HCT116 (cell line): ENCODE results near the gene NEK5. TPM values are rescaled to one million over a fixed set of nuclear protein-coding genes. Genes with fewer than 3 reads are reported as not detected.

Source experiments
- ATAC-seq: fragments of 200-7000 bp; cut with Tn5 transposase; 2 replicates; pipeline ENCODE4 v1.9.1; 2020; ENCODE audit warnings: mild to moderate bottlenecking, moderate library complexity
- BruUV-seq: library from RNA; stranded (reverse); fragments of 400-500 nt; replicated peaks from 2 replicates; lab custom pipeline; 2021; lab: Mats Ljungman, UMichigan
- CTCF ChIA-PET: fragments of 300-600 bp; sonication (Branson Sonifier 250); formaldehyde crosslinking; loops from one replicate; lab custom pipeline; 2021; ENCODE audit warnings: antibody characterized with exemption; lab: Charles Lee
- POLR2A ChIA-PET: fragments of 300-600, 350-600 bp; sonication (Branson Sonifier 250); formaldehyde crosslinking; loops from one replicate; lab custom pipeline; 2021; ENCODE audit warnings: antibody characterized with exemption; lab: Charles Lee
- RAD21 ChIA-PET, 2 experiments: fragments of 300-600 bp; sonication (Branson Sonifier 250); formaldehyde crosslinking; loops; one replicate each; lab custom pipeline; 2023; ENCODE audit warnings: low total read pairs in 2 of 2; ENCODE audit not compliant: uncharacterized antibody in 2 of 2, unreplicated experiment in 2 of 2, low non-redundant PET in 1 of 2; lab: Charles Lee
- DNase-seq: peaks from one replicate; pipeline ENCODE4 v3.0.0-alpha.2; 2010; ENCODE audit warnings: low read depth, low spot score
- H2AFZ ChIP-seq: fragments of 200-600 bp; shearing (Covaris generic), sonication (generic); 2 replicates; pipeline ENCODE4 v1.6.1; 2017; ENCODE audit warnings: low read depth, mixed run types, mixed read lengths, antibody characterized with exemption, low read length; ENCODE audit not compliant: poor library complexity, severe bottlenecking
- H3K27ac ChIP-seq: 2 replicates; pipeline ENCODE4 v1.5.1; 2012; ENCODE audit warnings: low read depth, low read length
- H3K27me3 ChIP-seq: fragments of 200-600 bp; sonication (generic); 2 replicates; pipeline ENCODE4 v1.6.1; 2016; ENCODE audit warnings: mixed run types, low read length, mixed read lengths; ENCODE audit not compliant: insufficient read depth
- H3K36me3 ChIP-seq, 2 experiments: fragments of 200-500 bp in 1 of 2; fragments of 200-600 bp in 1 of 2; sonication (Bioruptor generic) in 1 of 2; sonication (generic) in 1 of 2; 2 replicates each; pipeline versions ENCODE4 v1.5.1 to v1.6.1; 2014 to 2016; ENCODE audit warnings: low read length in 2 of 2, inconsistent platforms in 1 of 2, mixed read lengths in 1 of 2, mixed run types in 1 of 2; ENCODE audit not compliant: insufficient read depth in 2 of 2, control insufficient read depth in 1 of 2
- H3K4me1 ChIP-seq, 2 experiments: fragments of 200-600 bp in 1 of 2; sonication (generic) in 1 of 2; 2 replicates each; pipeline versions ENCODE4 v1.5.1 to v1.6.1; 2012 to 2017; ENCODE audit warnings: low read length in 2 of 2, inconsistent platforms in 1 of 2, mild to moderate bottlenecking in 1 of 2, mixed read lengths in 1 of 2, mixed run types in 1 of 2, moderate library complexity in 1 of 2; ENCODE audit not compliant: insufficient read depth in 2 of 2, control insufficient read depth in 1 of 2
- H3K4me2 ChIP-seq: fragments of 200-600 bp; sonication (generic); 2 replicates; pipeline ENCODE4 v1.6.1; 2017; ENCODE audit warnings: mixed run types, low read length, mixed read lengths
- H3K4me3 ChIP-seq, 2 experiments: fragments of 200-600 bp in 1 of 2; sonication (generic) in 1 of 2; replicated peaks in 1 of 2; 2 replicates each; pipeline ENCODE4 v1.5.1; 2011 to 2016; ENCODE audit warnings: low read length in 2 of 2, control low read depth in 1 of 2, low read depth in 1 of 2, mild to moderate bottlenecking in 1 of 2, mixed read lengths in 1 of 2, mixed run types in 1 of 2
- H3K79me2 ChIP-seq: fragments of 200-600 bp; sonication (generic); 2 replicates; pipeline ENCODE4 v1.6.1; 2017; ENCODE audit warnings: mild to moderate bottlenecking, mixed run types, low read length, moderate library complexity, mixed read lengths; ENCODE audit not compliant: insufficient read depth
- H3K9ac ChIP-seq: fragments of 200-600 bp; sonication (generic); 2 replicates; pipeline ENCODE4 v1.6.1; 2016; ENCODE audit warnings: low read length, mixed read lengths
- H3K9me2 ChIP-seq: fragments of 200-600 bp; sonication (generic), shearing (Covaris generic); 2 replicates; pipeline ENCODE4 v1.6.1; 2017; ENCODE audit warnings: mixed run types, mild to moderate bottlenecking, moderate library complexity; ENCODE audit not compliant: insufficient read depth
- H3K9me3 ChIP-seq, 2 experiments: fragments of 200-500 bp in 1 of 2; fragments of 200-600 bp in 1 of 2; sonication (Bioruptor generic) in 1 of 2; sonication (generic) in 1 of 2; 2 replicates each; pipeline ENCODE4 v1.6.1; 2014 to 2017; ENCODE audit warnings: low read length in 2 of 2, mixed read lengths in 2 of 2, inconsistent platforms in 1 of 2, low read depth in 1 of 2, mild to moderate bottlenecking in 1 of 2, mixed run types in 1 of 2, moderate library complexity in 1 of 2; ENCODE audit not compliant: control insufficient read depth in 1 of 2, insufficient read depth in 1 of 2
- H4K20me1 ChIP-seq: fragments of 200-600 bp; sonication (generic), shearing (Covaris generic); 2 replicates; pipeline ENCODE4 v1.6.1; 2017; ENCODE audit warnings: mixed run types, mild to moderate bottlenecking, moderate library complexity; ENCODE audit not compliant: insufficient read depth
- CEBPB ChIP-seq: IDR thresholded peaks from 2 replicates; pipeline ENCODE4 v1.6.1; 2012; ENCODE audit warnings: low read depth
- EGR1 ChIP-seq: IDR thresholded peaks from 2 replicates; pipeline ENCODE4 v1.6.1; 2012; ENCODE audit warnings: low read depth
- ELF1 ChIP-seq: IDR thresholded peaks from 2 replicates; pipeline ENCODE4 v1.6.1; 2012; ENCODE audit warnings: low read depth, borderline replicate concordance
- EZH2phosphoT487 ChIP-seq: fragments of 200-600 bp; IDR thresholded peaks from 2 replicates; pipeline ENCODE4 v1.6.1; 2018; ENCODE audit warnings: antibody characterized with exemption, borderline replicate concordance
- FOSL1 ChIP-seq: IDR thresholded peaks from 2 replicates; pipeline ENCODE4 v1.6.1; 2012; ENCODE audit warnings: low read depth
- SIN3A ChIP-seq: IDR thresholded peaks from 2 replicates; pipeline ENCODE4 v1.6.1; 2012; ENCODE audit warnings: low read depth
- SRF ChIP-seq: IDR thresholded peaks from 2 replicates; pipeline ENCODE4 v1.6.1; 2012; ENCODE audit warnings: low read depth
- TCF7L2 ChIP-seq: IDR thresholded peaks from 2 replicates; pipeline ENCODE4 v1.7.0; 2011; ENCODE audit warnings: borderline replicate concordance, inconsistent platforms; ENCODE audit not compliant: insufficient read depth, insufficient read length; ENCODE audit errors: extremely low read depth
- YY1 ChIP-seq: IDR thresholded peaks from 2 replicates; pipeline ENCODE4 v1.6.1; 2011; ENCODE audit warnings: low read length, low read depth, moderate library complexity, mild to moderate bottlenecking; ENCODE audit not compliant: insufficient replicate concordance; ENCODE audit errors: extremely low read depth
- intact Hi-C: fragments of 100-400 bp; cut with micrococcal nuclease; formaldehyde crosslinking; loops from 2 replicates; pipeline ENCODE4 v1.10.0; 2022
- total RNA-seq: library from RNA; stranded (reverse); gene quantifications from one replicate; pipeline ENCODE4 v1.2.1, GENCODE V29; 2021; ENCODE audit not compliant: unreplicated experiment
- TF ChIP-seq, protein P1 (sequence below), 3 experiments: fragments of 200-600 bp in 1 of 3; sonication (generic) in 1 of 3; IDR thresholded peaks in 2 of 3; conservative IDR thresholded peaks in 1 of 3; 2 replicates each; pipeline ENCODE4 v1.5.1; 2012 to 2017; ENCODE audit warnings: low read depth in 2 of 3, low read length in 2 of 3, antibody characterized with exemption in 1 of 3, borderline replicate concordance in 1 of 3, control low read depth in 1 of 3, mild to moderate bottlenecking in 1 of 3, mixed read lengths in 1 of 3, mixed run types in 1 of 3, moderate library complexity in 1 of 3; ENCODE audit not compliant: insufficient read depth in 1 of 3
- TF ChIP-seq, protein P2 (sequence below): IDR thresholded peaks from 2 replicates; pipeline ENCODE4 v1.6.1; 2012

The NEK5 gene
- total RNA-seq, 1 experiment from 2014 or later = 1.5 TPM

DNA sequence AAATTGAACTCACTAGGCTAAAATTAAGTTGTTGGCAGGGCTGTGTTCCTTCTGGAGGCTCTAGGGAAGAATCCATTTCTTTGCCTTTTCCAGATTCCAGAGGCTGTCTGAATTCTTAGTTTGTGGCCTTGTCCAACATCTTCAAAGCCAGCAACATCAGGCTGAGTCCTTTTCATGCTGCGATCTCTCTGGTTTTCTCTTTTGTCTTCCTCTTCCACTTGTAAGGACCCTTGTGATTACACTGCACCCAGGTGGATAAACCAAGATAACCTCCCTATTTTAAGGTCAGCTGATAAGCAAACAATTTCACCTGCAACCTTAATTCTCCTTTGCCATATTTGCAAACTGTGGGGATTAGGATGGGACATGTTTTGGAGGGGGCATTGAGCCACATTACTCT is 92.8 kb downstream of the NEK5 start (continued):
- TF ChIP-seq, protein P1, sequence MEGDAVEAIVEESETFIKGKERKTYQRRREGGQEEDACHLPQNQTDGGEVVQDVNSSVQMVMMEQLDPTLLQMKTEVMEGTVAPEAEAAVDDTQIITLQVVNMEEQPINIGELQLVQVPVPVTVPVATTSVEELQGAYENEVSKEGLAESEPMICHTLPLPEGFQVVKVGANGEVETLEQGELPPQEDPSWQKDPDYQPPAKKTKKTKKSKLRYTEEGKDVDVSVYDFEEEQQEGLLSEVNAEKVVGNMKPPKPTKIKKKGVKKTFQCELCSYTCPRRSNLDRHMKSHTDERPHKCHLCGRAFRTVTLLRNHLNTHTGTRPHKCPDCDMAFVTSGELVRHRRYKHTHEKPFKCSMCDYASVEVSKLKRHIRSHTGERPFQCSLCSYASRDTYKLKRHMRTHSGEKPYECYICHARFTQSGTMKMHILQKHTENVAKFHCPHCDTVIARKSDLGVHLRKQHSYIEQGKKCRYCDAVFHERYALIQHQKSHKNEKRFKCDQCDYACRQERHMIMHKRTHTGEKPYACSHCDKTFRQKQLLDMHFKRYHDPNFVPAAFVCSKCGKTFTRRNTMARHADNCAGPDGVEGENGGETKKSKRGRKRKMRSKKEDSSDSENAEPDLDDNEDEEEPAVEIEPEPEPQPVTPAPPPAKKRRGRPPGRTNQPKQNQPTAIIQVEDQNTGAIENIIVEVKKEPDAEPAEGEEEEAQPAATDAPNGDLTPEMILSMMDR (IDR thresholded peaks at IDR 0.05 in 2 of 3, conservative IDR thresholded peaks at IDR 0.05 in 1 of 3; ENCODE audit: borderline replicate concordance in 1 of 3, insufficient read depth in 1 of 3, low read depth in 2 of 3, low read length in 2 of 3) = no peak
- TF ChIP-seq CEBPB (no peak), SIN3A (no peak), YY1 (no peak), ELF1 (no peak), EZH2phosphoT487 (no peak), FOSL1 (no peak), EGR1 (no peak)

DNA sequence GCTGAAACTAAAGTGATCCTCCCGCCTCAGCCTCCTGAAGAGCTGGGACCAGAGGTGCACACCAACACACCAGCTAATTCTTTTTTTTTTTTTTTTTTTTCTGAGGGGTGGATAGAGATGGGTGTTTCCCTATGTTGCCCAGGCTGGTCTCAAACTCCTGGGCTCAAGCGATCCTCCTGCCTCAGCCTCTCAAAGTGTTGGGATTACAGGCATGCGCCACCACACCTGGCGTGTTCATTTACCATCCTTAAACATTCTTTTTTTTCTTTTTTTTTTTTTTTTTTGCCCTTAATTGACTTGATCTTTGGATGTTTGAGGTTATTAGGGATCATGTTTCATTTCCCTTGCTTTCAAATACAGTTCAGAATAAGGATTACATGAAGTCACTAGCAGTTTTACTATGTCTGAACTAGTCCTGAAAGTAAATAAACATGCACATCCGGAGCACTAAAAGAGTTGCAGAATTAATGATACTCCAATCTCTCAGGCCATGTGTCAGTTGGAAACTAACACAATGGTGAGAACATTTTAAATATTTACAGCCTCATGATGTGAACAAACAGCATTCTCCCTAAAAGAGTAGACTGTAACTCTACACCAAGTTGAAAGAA is 94.2 kb downstream of the NEK5 start:
- no TSS peak for BruUV-seq
- no peak overlapping the region for H3K4me3 ChIP-seq
- no peaks in the 10 kb centered on the region for H3K79me2 ChIP-seq
- H3K9me3 ChIP-seq = no peaks in the 10 kb centered on the region
- CTCF ChIA-PET = no interaction called here
- POLR2A ChIA-PET = interaction anchor here (0.6 kb wide), 1 partner anchor 38 kb away, joined by 3 read pairs; no protein-coding TSS in a partner anchor
- TF ChIP-seq, protein P1 (IDR thresholded peaks at IDR 0.05 in 2 of 3, conservative IDR thresholded peaks at IDR 0.05 in 1 of 3; ENCODE audit: borderline replicate concordance in 1 of 3, insufficient read depth in 1 of 3, low read depth in 2 of 3, low read length in 2 of 3) = no peak
- no peak for TF ChIP-seq EZH2phosphoT487
- TF ChIP-seq FOSL1 = no peak
- TF ChIP-seq TCF7L2 = no peak
- TF ChIP-seq, protein P2, sequence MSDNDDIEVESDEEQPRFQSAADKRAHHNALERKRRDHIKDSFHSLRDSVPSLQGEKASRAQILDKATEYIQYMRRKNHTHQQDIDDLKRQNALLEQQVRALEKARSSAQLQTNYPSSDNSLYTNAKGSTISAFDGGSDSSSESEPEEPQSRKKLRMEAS = no peak
- no peak for TF ChIP-seq SRF
- no peak overlapping the region for H3K4me2 ChIP-seq
- no peak for DNase-seq
- intact Hi-C loops = no loop called here
- H2AFZ ChIP-seq = no peak overlapping the region
- no peaks in the 10 kb centered on the region for H4K20me1 ChIP-seq
- H3K27ac ChIP-seq = no peak overlapping the region
- H3K4me1 ChIP-seq = no peaks in the 10 kb centered on the region
- RAD21 ChIA-PET = no interaction called here
- H3K27me3 ChIP-seq = no peaks in the 10 kb centered on the region
- H3K9ac ChIP-seq = no peak overlapping the region
- no peaks in the 10 kb centered on the region for H3K36me3 ChIP-seq
- ATAC-seq = no peak
- H3K9me2 ChIP-seq = no peaks in the 10 kb centered on the region
